ENCODE data around the gene RRAS. TPM values are rescaled to one million over a fixed set of nuclear protein-coding genes. Genes with fewer than 3 reads are reported as not detected.
A peak's percentile ranks its signal among the peaks of the same experiment; 100 is the strongest.

RRAS gene
- total RNA-seq, 1 experiment from 2014 or later: 26.7 TPM

GRCh38 chr19:49655570-49656455, 15.9 kb upstream of the RRAS start:
- DNase-seq (ENCODE audit: low read depth): no peak

GRCh38 chr19:49654581-49654980, 14.6 kb upstream of the RRAS start:
- no peak for DNase-seq (ENCODE audit: low read depth)

GRCh38 chr19:49653466-49653806, 13.5 kb upstream of the RRAS start:
- DNase-seq (ENCODE audit: low read depth): no peak

- DNase-seq (ENCODE audit: low read depth): no peak
These were observed 12.9 kb upstream of the RRAS start for GRCh38 chr19:49652551-49653465.

- DNase-seq (ENCODE audit: low read depth): no peak
These were observed 12.0 kb upstream of the RRAS start for GRCh38 chr19:49651820-49652550.

- DNase-seq (ENCODE audit: low read depth): no peak
These were observed 11.3 kb upstream of the RRAS start for GRCh38 chr19:49651029-49651819.

GRCh38 chr19:49646586-49646985, 6.6 kb upstream of the RRAS start:
- no peak for DNase-seq (ENCODE audit: low read depth)

- DNase-seq (ENCODE audit: low read depth): no peak
These were observed 6.1 kb upstream of the RRAS start for GRCh38 chr19:49645995-49646394.

- no peak for DNase-seq (ENCODE audit: low read depth)
These were observed 5.6 kb upstream of the RRAS start for GRCh38 chr19:49645592-49645991.

- DNase-seq (ENCODE audit: low read depth): no peak
These were observed 3.5 kb upstream of the RRAS start for GRCh38 chr19:49643466-49643865.

GRCh38 chr19:49642492-49643035, 2.6 kb upstream of the RRAS start:
- DNase-seq (ENCODE audit: low read depth): no peak

GRCh38 chr19:49641688-49642491, 1.9 kb upstream of the RRAS start, which contains the start of gene SCAF1:
Gene SCAF1 (plus strand): TSS chr19:49642209. CDS start chr19:49645027, 2,818 bp downstream.
- DNase-seq (ENCODE audit: low read depth): peak; percentile 100

- no peak for DNase-seq (ENCODE audit: low read depth)
These were observed 386 bp downstream of the RRAS start for GRCh38 chr19:49639401-49640112.

- peak; percentile 83 for DNase-seq (ENCODE audit: low read depth)
These were observed 1.9 kb downstream of the RRAS start for GRCh38 chr19:49637821-49638738.

GRCh38 chr19:49636233-49636932, 3.6 kb downstream of the RRAS start:
- DNase-seq (ENCODE audit: low read depth): no peak

- no peak for DNase-seq (ENCODE audit: low read depth)
These were observed 4.3 kb downstream of the RRAS start for GRCh38 chr19:49635530-49636232.
